Eye (tissue), 1 donor: ENCODE measurements around the gene GLP2R.

Source experiments
- DNase-seq: peaks from one replicate; pipeline ENCODE4 v3.0.0-alpha.2; 2015

Gene GLP2R

DNA sequence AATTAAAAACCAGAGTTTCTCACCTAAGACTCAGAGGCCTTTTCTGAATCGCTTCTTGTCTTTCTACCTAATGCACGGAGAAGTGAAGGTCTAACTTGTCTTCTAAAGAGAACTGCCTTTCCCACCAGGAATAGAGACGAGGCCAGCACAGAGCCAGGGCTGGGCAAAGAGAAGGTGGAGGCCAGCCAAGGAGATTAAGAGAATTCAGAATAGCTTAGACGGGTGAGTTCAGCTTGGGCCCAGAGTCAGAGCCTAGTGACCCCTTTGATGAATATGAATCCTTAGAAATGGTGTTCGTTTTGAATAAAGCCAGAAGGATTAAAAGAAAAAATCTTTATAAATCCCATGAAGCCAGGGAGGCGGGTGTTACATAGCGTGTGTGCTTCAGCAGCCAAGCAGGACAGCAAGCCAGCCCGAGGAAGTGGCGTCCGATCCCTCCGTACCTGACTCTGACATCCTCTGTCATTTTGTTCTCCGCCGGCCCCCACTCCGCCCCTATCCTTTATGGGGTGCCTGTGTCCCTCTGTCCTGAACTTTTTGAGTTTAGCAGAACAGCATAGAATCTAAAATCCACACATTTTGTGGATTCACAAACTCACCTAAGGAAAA lies 11.3 kb upstream of the GLP2R start:
- peak; percentile 5 for DNase-seq

DNA sequence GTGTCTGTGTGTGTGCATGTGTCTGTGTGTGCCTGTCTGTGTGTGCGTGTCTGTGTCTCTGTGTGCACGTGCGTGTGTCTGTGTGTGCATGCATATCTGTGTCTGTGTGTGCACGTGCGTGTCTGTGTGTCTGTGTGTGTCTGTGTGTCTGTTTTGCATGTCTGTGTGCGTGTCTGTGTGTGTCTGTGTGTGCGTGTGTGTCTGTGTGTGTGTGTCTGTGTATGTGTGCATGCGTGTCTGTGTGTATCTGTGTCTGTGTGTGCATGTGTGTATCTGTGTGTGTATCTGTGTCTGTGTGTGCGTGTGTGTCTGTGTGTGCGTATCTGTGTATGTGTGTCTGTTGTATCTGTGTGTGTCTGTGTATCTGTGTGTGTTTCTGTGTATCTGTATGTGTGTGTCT lies 9.3 kb upstream of the GLP2R start:
- no peak for DNase-seq

DNA sequence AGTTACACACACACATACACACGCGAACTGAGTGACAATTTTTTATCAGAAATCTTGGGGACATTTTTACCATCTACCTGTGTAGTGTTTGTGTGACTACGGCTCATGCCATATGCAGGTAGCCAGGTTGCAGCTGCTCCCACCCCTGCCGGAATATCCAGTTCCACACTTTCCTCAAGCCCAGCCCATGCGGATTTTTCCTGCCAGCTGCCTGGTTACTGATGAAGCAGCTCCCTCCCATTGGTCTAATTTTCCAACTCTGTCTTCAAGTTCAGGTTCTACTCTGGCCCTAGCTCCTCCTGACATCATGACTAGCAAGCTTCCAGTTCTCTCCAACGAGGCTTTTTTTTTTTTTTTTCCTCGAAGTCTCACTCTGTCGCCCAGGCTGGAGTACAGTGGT lies 8.6 kb upstream of the GLP2R start:
- peak; percentile 70 for DNase-seq

DNA sequence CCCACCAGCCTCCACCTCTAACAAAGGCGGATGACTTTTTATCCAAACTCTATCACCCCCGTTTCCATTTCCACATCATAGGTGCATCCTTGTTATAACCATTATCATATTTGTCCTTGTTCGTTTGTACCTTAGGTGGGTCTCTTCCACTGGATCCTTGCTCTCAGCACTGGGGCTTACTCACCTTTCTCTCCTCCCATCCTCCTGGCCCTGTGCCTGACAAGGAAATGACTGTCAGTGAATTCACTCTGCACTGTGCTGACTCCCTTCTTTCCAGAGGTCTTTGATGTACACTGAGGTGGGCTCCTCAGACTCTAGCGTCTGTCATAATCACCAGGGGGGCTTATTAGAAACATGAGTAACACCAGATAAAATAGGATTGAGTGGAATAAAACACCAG lies 7.0 kb upstream of the GLP2R start:
- no peak for DNase-seq

DNA sequence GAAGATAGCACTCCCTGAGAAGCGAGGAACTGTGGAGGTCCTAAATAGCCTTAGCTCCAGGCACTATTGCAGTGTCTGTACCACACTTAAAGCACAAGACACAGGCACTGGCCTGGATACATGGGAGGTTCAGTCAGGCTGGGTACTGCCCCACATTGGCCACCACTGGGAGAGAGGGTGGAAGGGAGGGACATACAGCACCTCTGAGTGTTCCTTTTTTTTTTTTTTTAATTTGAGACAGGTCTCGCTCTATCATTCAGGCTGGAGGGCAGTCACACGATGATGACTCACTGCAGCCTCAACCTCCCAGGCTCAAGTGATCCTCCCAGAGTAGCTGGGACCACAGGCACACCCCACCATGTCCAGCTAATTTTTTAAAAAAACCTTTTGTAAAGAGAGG lies 5.3 kb upstream of the GLP2R start:
- DNase-seq: no peak

DNA sequence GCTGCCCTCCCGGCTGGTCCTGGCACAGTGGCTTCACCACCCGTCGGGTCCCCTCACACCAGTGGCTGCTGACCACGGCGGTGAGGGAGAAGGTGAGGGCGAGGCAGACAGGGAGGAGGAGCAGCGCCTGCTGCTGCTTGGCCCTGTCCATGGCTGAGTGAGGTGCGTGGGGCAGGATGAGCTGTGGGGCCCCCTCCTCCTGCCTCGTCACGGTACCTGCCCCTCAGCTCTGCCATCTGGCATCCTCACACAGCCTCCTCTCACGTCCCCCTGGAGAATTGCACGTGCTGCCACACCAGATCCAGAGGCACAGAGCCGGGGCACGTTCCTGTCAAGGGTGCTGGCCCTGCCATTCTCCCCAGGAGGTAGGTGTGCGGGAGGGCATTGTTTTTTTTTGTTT lies 3.8 kb upstream of the GLP2R start, which contains the start of gene GSG1L2:
Gene GSG1L2 (minus strand): TSS at position 159 of the 400 bp plus-strand sequence. CDS start 8 bp downstream, at position 151.
- no peak for DNase-seq

DNA sequence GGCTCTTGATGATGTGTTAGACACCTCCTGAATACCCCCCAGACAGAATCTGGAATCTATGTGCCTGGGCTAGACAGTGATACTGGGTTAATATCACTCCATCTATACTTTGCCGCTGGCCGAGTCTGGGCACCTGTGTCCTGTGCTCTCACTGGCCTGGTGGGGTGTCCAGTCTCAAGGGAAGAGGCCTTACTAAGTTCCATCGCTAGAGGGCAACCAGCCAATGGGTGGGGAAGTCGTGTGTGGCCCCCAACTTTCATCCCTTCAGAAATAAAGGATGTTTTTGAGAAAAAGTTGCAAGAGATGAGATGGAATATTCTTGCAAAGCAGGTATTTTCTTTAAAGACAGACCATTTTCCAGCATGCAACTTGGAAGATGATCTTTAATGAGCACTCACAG lies 1.6 kb upstream of the GLP2R start:
- DNase-seq: no peak

DNA sequence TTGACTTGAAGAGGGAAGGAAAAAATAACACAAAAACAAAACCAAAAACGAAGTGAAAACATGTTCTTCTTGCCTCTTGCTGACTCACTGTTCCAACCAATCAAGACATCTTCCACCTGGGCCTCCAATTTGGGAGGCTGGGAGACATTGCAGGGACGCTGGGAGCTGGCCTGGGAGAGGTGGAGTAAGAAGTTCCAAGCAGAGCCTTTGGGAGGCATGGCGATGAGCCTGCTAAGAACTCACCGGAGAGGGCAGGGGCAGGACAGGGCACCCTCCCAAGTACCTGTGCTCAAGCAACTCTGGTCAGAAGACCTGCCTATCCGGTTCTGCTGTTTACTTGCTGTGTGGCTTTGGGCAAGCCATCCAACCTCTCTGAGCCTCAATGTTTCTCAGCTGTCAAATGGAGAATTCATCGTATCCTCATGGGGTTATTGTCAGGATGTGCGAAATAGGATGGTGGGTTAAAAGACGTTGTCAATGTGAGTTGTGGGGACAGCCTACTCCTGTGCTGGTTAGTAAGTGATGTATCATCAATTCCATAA lies 856 bp upstream of the GLP2R start:
- no peak for DNase-seq

DNA sequence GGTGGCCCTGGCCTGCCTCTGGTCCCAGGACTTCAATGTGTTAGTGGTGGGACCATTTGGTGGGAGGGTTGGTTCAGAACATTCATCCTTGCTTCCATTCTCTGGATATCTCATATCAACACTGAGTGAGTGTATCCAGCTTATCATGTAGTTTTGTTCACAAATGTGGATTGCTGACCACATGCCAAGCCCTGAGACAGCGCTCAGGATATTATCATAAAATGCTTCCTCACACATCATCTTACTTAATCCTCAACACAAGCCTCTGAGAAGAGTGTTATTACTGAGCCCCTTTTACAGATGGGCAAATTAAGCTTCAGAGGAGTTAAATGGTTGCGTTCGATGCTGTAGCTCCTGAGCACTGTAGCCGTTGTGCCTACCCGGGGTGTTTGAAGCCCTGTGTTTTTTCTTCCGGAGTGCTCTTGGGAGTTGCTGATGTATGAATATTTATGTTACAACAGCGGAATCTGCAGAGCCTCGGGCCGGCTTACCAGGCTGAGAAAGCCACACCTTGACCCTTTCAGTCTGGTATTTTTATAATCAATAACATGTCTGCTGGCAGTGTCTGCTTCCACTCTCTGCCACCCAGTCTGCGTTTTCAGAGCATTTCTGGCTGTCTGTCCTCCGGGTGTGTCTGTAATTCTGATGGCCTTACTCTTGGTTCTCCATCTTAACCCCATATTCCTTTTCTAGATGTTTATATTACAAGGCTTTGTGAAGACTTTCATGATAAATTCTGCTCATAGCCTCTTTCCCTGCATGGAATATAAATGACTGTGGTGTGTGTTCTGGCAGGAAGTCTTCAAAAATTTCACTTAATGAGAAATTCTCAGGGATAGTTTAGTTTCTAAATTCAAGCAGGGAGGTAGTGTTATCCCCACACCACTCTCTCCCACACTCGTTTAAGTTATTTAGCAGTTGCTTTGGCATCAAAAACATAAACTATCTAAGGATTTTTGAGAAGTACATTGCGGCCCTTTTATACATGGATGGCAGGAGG lies 2.9 kb downstream of the GLP2R start:
- DNase-seq: no peak

DNA sequence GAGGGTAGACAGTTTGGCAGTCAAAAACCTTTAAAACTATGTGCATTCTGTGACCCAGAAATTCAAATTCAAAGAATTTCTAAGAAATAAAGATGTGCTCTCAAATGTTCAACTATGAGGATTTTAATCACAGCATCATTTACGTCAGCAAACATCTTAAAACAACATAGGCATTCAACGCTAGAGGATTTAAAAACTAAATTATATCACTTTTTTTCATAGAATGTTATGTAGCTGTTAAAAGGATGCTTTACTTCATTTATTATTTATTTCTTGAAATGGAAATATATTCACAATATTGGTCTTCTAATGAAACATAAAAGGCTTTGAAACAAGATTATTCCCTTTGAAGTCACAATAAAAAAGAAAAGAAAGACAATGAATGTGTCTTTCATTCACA lies 3.6 kb downstream of the GLP2R start:
- DNase-seq: no peak

DNA sequence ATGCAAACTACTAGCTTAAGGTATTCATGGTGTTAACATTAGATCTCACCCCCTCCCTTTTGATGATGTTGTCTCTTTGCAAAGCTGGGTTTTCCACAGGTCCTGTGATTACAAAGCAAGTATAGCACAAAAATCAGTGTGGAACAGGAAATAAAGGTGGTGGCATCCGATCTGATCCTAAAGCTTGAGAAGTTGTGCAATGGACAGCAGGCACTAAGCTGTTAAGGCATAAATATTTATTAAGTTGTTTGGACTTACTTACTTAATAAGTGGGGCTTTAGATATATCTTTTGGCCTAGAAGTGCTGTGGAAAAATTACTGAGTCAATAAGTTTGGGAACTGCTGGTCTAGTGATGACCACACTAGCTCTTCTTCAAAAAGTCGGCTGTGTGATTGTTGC lies 5.0 kb downstream of the GLP2R start:
- no peak for DNase-seq

DNA sequence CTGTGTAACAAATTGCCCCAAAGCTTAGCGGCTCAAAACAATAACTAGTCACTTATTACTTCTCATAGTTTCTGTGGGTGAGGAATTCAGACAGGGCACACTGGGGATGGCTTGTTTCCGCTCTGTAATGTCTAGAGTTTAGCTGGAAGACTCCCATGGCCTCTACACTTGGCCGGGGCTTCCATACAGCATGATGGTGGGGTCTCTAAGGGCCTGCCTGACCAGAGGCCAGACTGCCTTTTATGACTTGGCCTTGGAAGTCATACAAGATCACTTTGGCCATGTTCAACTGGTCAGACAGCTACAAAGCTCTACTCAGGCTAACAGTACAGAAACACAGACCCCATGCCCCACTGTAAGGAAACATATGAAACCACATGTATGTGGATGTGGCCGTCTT lies 8.2 kb downstream of the GLP2R start:
- no peak for DNase-seq

DNA sequence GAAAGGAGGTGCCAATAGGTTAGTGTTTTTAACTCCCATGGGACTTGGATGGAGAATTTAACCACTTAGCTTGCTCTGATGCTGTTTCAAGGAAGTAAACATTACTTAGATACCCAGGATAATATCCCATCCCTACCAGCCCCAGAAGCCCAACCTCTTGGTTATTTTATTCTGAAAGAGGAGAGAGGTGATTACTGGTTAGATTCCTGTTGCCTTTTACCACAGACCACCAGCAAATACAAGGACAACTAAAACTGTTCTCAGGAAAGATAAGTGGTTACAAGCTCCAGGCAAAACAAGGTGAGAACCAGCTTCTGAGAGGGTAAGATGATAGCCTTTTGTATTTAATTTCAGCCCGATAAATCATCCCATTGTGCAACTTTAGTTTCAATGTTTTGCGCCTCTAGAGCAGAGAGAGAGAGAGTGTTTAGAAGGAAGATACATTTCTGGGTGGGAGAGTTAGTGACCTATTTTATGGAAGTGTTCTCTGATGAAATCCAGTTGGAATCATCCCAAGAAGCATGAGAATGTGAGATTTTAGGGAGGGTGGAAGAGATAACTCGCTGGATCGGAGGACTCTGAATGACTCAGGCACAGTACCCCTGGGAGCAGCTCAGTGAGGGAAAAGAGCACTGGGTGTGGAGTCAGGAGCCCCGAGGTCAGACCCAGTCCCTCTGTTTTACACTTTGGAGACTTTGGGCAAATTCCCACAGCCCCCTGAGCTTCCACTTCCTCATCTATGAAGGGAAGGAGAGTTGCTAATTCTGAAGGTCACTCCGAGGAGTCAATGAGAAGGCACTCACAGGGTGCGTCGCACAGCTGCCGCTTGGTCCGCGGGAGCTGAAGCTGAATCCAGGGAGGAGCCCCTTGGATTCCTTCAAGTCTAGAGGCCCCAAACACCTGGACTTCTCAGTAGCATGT lies 12.1 kb downstream of the GLP2R start:
- DNase-seq: no peak

DNA sequence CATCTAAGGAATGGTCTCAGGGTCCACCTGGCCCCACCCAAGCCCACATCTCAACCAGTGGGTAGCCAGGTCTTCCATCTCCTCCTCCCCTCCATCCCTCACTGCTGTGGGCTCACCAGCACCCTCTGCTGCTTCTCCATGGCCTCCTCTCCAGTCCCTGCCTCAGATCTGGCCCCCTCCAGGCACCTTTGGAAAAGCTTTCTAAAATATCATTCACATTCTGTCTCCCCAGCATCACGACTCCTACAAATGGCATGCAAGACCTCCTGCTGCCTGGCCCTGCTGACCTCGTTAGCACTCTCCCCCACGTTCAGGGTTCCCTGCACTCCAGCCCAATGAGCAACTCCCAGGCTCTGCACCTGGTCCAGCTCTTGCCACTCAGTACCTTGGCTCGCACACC lies 13.7 kb downstream of the GLP2R start:
- DNase-seq: no peak

DNA sequence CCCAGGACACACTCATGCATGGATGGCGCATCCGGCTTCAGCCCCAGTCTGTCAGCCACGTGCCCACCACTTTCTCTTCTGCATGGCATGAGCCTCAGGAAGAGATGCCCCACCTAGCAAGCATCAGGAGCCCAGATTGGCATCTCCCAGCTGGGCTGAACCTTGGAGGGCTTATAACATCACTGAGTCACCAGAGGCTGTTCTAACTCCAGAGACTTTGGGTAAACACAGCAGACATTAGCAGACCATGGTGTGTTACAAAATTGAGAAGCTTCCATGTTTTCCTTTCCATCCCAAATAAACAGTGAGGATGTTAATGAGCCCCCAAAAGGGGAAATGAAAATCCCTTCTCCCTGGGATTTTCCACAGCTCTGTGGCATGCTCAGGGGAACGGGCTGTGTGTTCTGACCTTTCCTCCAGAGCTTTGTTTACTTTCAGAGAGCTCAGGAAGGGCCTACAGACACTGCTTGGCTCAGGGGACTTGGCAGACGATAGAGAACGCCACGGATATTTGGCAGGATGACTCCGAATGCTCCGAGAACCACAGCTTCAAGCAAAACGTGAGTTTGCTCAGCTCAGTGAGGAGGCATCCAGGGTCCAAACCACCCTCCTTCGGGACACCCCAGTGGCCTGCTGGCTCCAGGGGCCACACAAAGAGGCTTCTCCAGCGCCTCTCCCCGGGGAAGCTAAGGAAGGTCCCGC lies 16.5 kb downstream of the GLP2R start:
- no peak for DNase-seq

DNA sequence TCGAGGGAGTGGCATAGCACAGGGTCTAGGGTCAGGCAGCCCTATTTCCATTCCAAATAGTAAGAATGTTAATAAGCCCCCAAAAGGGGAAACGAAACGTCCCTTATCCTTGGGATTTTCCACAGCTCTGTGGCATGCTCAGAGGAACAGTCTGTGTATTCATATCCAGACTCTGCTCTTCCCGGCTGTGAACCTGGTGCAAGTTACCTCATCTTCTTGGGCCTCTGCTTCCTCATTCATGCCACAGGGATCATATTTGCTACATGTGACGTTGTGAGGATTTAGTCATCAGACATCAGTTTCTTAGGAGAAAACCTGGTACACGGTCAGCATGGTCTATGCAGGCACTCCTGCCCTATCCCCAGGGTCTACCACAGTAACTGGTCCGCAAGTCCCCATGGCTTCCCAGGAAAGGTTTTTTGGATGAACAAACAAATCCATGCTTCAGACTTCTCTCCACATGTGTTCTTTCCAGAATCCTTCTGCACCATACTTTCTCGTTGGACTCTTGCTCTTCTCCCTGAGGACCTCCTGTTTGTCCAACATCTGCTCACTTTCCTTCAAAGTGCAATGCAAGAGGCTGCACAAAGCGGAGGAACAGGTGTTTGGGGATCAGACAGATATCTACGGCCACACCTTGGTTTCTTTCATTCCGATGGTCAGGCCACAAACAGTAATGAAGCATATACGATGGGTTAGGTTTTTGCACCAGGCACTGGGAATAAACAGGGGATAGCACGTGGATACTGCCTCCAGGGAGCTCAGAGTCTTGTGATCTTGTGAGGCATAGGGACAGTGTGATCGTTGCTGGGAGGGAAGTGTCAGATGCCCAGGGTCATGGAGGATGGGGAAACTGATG lies 17.7 kb downstream of the GLP2R start:
- no peak for DNase-seq

DNA sequence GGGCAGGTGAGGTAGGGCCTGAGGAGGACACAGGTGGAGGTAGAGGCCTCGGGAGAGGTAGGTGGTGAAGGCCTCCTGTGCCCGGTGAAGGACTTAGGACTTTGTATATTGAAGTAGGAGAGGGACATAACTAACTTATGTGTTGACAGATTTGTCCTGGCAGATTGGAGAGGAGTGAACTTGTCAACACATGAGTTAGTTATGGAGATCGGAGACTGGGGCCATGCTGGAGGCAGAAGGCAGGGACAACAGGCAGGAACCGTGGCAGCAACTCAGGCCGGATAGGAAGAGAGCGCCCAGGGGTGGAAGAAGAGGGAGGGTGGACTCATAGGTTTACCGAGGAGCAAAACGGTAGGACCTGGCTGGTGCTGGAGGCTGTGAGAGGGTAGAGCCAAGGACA lies 18.4 kb downstream of the GLP2R start:
- no peak for DNase-seq

DNA sequence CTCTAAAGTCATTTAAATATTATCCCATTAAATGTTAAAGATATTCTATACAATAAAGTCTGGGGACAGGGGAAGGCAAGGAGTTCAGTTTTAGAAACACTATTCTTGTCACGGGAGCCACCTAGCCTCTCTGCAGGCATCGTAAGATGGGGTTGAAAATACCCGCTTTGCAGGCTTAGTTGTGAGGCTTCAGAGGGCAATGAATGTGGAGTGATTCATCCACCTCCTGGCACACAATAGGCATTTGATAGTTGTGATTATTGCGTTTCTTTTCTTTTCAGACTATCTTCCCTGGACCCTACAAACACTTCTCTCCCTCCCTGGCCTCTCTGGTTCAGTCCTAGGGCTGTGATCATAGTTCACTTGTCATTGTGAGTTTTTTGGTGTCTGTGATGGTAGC lies 19.6 kb downstream of the GLP2R start:
- no peak for DNase-seq

DNA sequence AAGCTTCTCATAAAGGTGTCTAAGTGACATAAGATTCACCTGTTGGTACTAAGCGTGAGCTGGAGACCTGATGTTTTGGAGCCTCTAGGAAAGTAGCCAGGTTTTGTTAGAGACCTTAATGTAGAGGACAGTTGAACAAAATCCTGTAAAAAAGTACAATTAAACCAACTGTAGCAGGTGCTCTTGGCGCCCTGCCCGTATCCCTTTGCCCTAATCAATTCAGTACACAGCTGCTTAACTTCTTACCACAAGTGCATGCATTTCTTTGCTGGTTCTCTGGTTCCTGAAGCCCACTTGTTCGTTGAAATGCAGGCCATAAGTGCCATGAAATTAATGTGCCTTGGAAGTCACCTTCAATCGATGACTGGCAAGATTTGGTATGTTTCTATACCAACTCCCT lies 24.4 kb downstream of the GLP2R start:
- no peak for DNase-seq

DNA sequence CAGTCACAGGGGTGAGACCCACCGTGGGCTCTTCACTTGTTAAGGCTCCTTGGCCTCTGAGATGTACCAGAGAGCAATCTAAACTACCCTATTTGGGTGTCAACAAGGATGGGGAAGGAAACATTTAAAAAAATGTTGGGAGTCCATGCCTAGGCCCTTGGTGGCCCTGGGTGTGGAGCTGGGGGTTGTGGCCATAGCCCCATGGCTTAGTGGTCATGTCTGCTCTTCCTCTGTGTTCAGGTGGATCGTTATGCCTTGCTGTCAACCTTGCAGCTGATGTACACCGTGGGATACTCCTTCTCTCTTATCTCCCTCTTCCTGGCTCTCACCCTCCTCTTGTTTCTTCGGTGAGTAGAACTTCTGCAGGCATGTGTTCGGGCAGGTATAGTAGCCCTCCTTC lies 28.5 kb downstream of the GLP2R start:
- no peak for DNase-seq

DNA sequence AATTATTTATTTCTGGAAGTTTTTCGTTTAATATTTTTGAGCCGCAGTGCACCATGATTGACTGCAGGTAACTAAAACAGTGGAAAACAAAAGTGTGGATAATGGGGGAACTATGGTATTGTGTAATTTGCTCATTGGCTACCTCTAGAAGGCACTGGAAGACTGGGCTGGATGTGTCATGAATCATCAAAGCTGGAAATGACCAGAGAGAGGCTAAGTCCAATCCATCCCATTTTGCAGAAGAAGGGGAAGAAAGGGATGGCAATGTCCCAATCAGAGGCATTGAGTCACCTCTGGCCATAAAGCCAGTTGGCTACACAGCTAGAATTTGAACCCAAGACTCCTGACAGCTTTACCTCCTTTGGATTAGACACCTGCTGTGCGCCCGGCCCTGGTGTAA lies 29.3 kb downstream of the GLP2R start:
- DNase-seq: no peak
